ENCODE measurements around the gene NUP35. TPM values are rescaled to one million over a fixed set of nuclear protein-coding genes. Genes with fewer than 3 reads are reported as not detected.
"Not testable (repeated sequence)": the region's sequence is repeated elsewhere in the genome, so short reads cannot be mapped to it uniquely, and the experiment has no call there.

The NUP35 gene
- total RNA-seq, 1 donor from 2014 or later = 24.9 TPM

DNA sequence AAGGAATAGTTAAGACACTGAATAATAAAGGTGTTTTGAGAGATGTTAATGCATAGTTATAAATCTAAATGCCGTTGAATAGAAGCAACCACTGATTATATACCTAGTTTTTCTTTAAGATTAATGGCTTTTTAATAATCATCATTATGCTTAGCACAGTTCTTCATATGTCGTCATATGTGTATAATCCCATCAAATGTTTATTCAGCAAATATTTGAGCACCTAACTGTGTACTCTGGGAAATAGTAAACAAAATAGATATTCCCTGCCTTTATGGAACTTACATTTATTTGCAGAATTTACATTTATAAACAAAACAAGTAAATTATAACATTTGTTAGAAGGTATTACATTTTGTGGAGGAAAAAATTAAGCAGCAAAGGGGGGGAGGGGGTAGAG is 9.8 kb downstream of the NUP35 start:
- DNase-seq = no peak

- no peak for DNase-seq
Observed at GRCh38 chr2:183148955-183149354, 24.7 kb downstream of the NUP35 start.

DNA sequence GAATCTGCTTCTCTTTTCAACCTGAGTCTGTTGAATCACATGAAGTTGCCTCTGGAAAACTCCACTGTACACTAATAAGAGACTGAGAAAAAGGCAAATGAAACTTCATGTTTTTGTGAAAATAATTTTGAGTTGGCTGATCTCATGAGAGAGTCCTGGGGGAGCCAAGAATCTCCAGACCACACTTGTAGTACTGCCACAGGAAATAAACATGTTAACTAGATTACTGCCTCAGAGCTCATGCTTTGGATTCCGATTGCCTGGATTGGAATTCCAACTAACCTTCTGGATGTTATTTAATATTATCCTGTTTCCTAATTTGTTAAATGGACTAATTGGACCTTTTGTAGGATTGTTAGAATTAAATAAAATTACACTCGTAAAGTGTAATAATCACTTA is 25.2 kb downstream of the NUP35 start:
- peak; percentile 4 for DNase-seq

- DNase-seq = not testable (repeated sequence)
Observed at GRCh38 chr2:183152280-183152679, 28.0 kb downstream of the NUP35 start.

- DNase-seq = no peak
Observed at GRCh38 chr2:183153967-183154366, 29.7 kb downstream of the NUP35 start.

GRCh38 chr2:183154772-183155171 is 30.5 kb downstream of the NUP35 start:
- not testable (repeated sequence) for DNase-seq

DNA sequence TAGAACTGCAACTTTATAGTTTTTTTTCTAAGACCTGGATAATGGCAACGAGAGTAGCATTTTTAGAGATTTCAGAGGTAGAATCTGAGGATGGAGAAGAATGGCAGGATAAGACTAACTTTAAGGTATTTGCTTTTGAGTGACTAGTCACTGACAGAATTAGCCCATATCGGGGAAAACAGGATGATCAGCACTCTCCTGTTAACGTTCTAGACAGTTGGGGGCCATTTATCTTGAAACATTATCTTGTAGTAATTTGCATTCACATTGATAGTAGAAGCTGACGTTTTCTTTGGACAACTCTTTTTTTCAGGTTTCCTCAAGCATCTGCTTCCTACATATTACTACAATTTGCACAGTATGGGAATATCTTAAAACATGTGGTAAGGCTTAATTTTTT is 32.9 kb downstream of the NUP35 start:
- no peak for DNase-seq

- DNase-seq = no peak
Observed at GRCh38 chr2:183162362-183162761, 38.1 kb downstream of the NUP35 start.

DNA sequence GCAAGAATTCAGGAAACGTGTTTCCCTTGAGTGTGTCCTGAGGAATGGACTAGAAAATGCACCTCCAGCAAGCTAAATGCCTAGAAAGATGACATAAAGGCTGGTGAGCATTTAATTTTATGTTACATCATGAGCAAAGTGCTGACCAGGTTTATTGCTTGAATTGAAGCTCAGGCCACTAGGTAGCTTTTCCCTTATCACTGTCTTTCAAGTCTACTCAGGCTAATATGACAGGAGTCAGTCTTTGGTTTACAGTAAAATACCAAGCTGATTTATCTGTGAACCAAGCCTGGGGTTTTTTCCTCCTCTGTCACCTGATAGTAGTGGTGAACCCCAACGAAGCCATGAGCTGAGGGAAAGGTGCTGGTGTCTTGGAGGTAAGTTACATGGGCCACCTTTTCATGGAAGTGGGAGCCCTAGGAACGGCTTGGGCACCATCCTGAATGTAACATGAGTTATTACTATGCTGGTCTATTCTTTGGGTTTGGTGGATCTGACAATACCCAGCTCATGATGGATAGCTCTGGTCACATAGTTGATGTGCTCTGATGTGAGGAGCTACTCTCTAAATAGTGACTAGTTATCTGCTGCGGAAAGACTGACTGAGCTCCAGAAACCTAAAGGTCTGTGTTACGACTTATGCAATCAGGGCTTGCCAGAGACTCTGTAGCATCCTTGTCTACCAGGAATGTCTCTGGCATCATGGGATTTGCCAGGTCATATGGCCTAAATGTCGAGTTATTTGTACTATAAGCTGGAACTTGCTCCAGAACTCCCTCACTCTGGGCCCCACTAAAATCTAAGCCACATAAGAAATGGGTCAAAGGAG is 39.8 kb downstream of the NUP35 start:
- no peak for DNase-seq

GRCh38 chr2:183164650-183165015 is 40.4 kb downstream of the NUP35 start:
- DNase-seq = no peak

- DNase-seq = no peak
Observed at GRCh38 chr2:183166210-183166609, 42.0 kb downstream of the NUP35 start.

- DNase-seq = not testable (repeated sequence)
Observed at GRCh38 chr2:183166976-183167375, 42.7 kb downstream of the NUP35 start.

DNA sequence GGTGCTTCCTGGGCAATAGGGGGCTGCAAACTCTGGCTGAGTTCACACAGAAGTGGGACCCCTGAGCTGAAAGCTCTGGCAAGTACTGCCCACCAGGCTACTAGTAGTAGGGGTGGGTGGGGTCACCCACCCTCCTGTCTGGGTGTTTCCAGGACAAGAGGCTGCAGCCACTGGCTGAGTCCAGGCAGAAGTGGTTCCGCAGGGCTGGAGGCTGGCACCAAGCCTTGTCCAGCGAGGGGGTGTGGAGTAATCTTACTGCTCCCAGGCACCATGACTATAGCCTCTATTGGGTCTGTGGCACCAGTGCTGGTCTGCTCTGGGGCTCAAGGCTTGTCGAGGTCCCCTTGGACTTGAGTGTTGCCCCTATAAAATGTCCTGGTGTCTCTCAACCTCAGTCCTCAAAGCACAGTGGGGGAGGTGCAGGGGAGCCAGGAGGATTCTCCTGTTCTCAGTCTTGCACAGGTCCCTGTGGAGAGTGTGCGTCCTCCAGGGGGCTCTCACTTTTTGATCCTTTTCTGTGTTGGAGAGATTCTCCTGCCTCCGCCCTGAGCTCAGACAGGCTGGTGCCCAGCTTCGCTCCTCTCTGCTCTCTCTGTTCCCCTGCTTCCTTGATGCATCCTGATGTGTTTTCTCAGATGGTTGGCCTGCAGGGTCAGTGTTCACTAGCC is 48.1 kb downstream of the NUP35 start:
- no peak for DNase-seq

DNA sequence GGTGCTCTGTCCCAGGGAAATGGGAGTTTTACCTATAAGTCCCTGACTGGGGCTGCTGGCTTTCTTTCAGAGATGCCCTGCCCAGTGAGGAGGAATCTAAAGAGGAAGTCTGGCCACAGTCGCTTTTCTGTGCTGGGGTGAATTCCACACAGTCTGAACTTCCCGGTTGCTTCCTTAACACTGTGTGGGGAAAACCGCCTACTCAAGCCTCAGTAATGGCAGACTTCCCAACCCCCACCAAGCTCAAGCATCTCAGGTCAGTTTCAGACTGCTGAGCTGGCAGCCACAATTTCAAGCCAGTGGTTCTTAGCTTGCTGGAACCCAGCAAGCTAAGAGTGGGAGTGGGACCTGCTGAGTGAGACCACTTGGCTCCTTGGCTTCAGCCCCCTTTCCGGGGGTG is 54.9 kb downstream of the NUP35 start:
- DNase-seq = no peak

DNA sequence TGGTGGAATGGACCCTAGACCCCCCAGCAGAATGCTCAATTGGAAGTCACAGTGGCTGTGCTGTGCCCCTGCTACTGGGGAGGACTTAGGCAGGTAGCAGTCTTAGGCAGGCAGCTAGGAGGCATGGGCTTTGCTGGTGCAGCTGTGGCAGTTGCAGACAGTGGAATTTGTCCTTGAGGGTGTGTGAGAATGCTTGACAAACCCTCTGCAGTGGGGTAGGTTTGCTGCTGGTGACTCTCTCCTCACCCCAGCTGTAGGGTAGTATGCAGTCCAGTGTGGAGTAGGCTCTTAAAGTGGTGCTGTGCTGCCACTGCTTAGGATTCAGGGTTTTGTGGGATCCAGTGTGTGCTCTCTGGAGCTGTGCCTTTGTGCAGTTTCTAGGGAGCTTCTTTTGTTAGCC is 61.3 kb downstream of the NUP35 start:
- DNase-seq = no peak

DNA sequence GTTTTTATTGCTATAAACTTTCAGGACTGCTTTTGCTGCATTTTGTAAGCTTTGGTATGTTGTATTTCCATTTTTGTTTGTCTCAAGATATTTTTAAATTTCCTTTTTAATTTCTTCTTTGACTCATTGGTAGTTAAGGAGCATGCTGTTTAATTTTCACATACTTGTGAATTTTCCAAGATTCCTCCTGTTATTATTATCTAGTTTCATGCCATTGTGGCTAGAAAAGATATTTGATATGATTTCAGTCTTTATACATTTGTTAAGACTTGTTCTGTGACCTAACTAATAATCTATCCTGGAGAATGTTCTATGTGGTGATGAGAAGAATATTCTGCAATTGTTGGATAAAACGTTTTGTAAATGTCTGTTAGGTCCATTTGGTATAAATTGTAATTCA is 62.1 kb downstream of the NUP35 start:
- no peak for DNase-seq

DNA sequence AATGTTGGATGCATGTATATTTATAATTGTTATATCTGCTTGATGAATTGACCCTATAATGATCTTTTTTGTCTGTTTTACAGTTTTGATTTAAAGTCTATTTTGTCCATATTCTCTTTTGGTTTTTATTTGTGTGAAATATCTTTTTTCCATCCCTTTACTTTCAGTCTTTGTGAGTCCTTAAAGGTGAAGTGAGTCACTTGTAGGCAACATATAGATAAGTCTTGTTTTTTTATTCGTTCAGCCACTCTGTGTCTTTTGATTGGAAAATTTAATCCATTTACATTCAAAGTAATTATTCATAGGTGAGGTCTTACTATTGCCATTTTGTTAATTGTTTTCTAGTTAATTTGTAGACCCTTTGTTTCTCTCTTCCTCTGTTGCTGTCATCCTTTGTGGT is 62.5 kb downstream of the NUP35 start:
- no peak for DNase-seq

DNA sequence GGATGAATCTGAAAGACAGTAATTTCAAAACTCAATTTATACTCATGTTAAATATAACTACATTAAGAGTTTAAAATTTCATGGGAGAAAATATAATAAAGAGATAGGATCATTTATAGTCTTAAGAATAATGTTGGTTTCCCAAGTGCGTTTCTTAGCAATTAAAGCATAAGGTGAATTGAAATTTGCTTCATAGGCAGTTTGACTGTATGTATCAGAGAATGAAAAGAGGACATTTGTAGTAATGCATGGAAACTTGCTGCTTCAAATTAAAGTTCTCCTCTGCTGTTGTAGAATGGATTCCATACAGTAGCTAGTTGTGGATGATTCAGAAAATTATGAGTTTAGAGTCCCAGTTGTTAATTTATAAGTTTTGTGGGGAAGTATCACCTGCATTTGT is 68.1 kb downstream of the NUP35 start:
- DNase-seq = no peak

DNA sequence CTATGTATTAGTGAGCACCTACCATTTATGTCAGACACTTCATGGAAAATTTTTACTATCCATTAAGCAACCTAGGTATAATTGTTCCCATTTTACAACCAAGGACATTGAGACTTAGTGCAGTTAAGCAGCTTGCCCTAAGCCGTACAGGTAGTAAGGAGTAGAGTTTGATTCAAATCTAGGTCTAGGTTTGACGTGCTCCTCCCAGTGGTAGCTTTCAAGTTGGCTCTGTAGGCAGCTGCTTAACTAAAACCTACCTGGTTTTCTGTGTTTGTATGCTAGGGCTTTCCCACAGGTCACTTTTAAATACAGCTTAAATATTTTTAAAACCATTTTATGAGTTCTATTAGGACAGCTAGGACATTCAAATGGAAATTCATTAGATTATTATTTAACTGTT is 69.7 kb downstream of the NUP35 start:
- no peak for DNase-seq

DNA sequence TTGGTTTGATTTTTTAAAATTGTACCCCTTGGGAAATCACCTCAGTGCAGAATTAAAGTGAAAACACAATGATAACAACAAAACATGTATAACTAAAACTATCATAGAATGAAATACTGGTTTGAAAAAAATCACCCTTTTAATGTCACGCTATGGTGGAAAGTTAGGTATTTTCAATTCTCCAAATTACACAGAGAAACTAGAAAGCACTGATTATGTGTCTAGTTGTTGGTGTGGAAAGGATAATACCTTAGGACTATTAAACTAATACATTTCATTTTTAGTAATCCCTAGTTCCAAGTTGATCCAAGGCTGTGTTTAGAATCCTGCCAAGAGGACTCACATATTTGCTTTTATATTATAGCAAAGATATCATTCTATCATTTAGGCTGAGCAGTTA is 71.2 kb downstream of the NUP35 start:
- no peak for DNase-seq

DNA sequence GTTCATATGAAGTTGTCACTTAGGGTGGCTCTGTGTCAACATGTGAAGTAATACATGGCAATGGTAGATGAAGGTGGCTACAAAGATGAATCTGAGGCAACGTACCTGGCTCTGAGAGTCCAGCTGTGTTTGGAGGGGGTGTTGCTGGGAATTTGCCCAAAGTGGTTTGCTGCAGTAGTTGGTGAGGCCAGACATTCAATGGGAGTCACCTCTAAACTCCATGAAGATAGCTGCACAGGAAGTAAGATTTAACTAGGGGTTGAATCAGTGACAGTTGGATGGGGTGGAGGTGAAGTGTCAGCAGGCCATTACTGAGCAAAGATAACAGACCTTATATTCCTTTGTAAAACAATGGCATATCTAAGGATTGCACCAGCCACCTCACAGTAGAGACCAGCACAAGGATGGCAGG is 71.8 kb downstream of the NUP35 start:
- no peak for DNase-seq

GRCh38 chr2:183204397-183204796 is 80.2 kb downstream of the NUP35 start:
- no peak for DNase-seq

DNA sequence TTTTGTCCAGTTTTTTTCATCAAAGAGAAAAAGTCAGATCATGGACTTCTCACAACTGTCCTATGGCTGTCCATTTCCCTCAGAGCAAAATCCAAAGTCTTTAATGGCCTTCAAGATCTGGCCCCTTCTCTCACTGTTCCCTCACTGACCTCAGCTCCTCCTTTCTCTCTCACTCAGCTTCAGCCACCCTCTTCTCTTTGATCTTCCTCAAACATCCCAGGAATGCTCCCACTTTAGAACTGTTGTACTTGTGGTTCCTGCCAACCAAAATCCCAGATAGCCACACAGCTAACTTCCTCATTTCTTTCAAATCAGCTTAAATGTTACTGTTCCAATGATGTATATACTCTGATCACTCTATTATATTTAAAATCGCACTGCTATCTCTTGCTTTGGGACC is 82.9 kb downstream of the NUP35 start:
- DNase-seq = no peak

- DNase-seq = no peak
Observed at GRCh38 chr2:183209395-183210028, 85.3 kb downstream of the NUP35 start.
